Measurements from ENCODE around the gene OR5V1.
"Not testable (repeated sequence)": the region's sequence is repeated elsewhere in the genome, so short reads cannot be mapped to it uniquely, and the experiment has no call there.

The OR5V1 gene

DNA sequence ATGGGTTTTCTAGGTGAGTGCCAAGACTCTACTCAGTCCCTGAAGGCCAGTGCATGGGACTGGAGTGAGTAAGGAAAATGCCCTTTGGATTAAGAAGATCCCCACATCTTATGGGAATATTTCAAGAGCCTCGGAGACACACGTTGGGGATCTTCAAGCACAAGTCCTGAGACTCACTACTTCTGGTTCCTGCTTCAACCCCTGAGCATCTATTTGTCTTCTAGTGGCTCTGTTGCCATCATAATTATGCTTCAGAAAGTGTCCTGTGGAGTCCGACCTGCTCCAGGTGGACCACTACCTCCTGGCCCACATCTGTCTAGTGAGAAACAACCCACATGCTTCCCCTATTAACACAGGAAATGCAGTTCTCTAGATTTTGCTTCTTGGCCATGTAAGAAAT, at the start of gene OR5V1:
TSS of gene OR5V1 (minus strand) at position 101 of the 400 bp plus-strand sequence. CDS start 12,670 bp downstream, outside the sequence.
- DNase-seq = no peak

GRCh38 chr6:29414588-29414987, 45.9 kb upstream of the OR5V1 start, which contains the start of gene OR12D1:
OR12D1 (plus strand) TSS chr6:29414928.
- no peak for DNase-seq

DNA sequence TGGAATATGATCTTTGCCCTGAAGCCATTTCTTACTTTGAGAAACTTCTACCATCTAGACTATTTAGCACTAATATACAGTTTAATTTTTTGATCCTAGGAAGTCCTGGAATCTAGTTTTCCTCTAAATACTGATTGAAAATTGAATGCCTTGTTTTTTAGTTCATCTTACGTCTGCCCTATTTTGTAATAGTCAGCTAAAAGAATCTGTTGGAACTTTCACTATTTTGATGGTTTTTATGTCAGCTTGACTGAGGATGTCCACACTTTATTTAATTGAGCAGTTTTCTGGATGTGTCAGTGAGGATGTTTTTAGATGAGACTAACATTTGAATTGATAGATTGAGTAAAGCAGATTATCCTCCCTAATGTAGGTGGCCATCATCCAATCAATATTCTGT, 35.1 kb upstream of the OR5V1 start:
- DNase-seq = no peak

DNA sequence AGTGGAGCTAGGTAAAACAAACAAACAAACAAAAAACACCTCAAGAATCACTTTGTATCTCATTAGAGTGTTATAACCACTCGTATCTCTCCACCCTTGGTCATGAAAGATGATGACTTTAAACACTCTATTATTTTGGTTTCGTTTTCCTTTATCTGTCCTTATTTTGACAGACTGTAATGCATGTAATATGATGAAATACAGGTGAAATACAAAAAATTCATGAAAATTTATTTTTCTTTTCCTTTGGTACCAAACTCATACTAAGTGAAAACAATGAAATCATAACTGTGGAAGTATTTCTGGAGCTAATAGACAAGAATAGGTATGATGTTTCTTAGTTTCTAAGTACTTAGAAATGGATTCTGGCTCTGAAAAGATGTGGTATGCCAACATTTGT, 30.9 kb upstream of the OR5V1 start:
- no peak for DNase-seq

GRCh38 chr6:29395331-29395730, 26.7 kb upstream of the OR5V1 start, which contains the start of gene OR12D2:
OR12D2 (plus strand) TSS chr6:29395631; CDS start chr6:29396700, 1,069 bp downstream.
- DNase-seq = no peak

DNA sequence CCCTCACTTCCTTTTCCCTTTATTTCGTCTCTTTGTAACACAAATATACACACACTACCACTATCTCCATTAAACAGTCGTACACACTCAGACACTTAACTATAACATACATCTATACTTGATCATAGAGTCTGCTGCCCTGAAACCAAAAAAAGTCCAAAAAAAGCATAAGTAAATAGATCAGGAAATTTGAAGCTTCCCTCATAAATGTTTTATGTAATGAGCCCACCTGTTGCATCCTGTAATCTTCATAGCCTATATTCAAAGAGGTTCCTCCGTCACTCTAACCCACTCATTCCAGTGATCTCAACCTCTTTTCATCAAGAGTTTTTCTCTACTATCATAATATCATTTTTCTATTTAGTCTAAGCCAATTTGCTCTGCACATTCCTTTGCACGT, 19.9 kb upstream of the OR5V1 start:
- no peak for DNase-seq

DNA sequence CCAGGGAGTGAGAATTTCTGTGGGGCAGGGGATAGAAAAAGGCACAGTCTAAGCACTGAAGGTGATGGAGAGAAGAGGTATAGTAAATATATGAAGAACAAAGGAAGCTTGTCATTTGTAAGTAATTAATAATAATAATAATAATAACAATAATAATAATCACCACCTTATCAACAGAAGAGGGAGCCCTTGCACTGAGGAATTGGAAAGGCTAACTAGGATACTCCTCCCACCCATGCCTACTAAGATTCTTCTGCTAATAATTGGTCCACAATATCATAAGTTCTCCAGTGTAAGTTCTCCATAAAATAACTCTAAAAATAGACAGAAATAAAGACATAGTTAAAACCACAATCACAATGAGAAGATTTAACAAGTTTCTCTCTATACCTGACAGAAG, 7.3 kb upstream of the OR5V1 start:
- DNase-seq = no peak

- DNase-seq = no peak
Observed at GRCh38 chr6:29375191-29375590, 6.5 kb upstream of the OR5V1 start, which contains the start of gene OR12D3. OR12D3 (minus strand) TSS chr6:29375291; CDS start chr6:29375287, 4 bp downstream.

DNA sequence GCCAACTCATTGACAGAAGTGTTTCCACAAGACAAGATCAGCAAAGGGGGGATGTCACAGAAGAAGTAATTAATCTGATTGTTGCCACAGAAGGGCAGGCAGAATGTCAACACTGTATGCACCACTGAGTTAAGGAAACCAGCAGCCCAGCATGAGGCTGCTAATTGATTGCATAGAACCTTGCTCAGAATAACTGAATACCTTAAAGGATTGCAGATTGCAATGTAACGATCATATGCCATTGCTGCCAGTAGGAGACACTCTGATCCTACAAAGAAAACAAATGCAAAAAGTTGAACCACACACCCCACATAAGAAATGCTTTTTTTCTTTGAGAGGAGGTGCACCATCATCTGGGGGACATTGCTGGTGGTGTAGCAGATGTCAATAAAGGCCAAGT, 13.1 kb downstream of the OR5V1 start:
- no peak for DNase-seq

- DNase-seq = no peak
Observed at GRCh38 chr6:29354980-29355379, 13.7 kb downstream of the OR5V1 start.

DNA sequence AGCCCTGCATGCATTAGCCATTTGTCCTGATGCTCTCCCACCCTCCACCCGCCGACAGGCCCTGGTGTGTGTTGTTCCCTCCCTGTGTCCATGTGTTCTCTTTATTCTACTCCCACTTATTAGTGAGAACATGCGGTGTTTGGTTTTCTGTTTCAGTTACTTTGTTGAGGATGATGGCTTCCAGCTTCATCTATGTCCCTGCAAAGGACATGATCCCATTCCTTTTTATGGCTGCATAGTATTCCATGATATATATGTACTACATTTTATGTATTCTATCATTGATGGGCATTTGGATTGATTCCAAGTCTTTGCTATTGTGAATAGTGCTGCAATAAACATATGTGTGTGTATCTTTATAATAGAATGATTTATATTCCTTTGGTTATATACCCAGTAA, 19.3 kb downstream of the OR5V1 start:
- DNase-seq = not testable (repeated sequence)

GRCh38 chr6:29345380-29345779, 23.3 kb downstream of the OR5V1 start:
- no peak for DNase-seq

DNA sequence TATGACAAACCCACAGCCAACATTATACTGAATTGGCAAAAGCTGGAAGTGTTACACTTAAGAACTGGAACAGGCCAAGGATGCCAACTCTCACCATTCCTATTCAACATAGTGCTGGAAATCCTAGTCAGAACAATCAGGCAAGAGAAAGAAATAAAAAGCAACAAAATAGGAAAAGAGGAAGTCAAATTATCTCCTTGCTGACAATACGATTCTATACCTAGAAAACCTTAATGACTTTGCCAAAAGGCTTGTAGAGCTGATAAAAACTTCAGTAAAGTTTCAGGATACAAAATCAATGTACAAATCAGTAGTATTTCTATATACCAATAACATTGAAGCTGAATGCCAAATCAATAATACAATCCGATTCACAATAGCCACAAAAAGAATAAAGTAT, 32.4 kb downstream of the OR5V1 start:
- DNase-seq = no peak

DNA sequence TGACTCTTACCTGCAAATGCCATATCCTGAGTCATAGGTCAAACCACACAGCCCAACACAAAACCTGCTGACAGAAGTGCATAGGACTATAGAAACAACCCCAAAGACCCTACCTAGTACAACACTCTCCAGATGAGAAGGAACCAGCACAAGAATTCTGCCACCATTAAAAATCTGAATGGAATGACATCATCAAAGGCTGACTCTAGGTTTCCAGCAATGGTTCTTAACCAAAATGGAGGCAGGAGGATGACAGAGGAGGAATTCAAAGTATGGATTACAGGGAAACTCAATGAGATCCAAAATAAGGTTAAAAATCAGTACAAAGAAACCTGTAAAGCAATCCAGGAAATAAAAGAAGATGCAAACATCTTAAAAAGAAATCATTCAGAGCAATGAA, 36.0 kb downstream of the OR5V1 start:
- DNase-seq = no peak

GRCh38 chr6:29325777-29326176, 42.9 kb downstream of the OR5V1 start:
- no peak for DNase-seq

DNA sequence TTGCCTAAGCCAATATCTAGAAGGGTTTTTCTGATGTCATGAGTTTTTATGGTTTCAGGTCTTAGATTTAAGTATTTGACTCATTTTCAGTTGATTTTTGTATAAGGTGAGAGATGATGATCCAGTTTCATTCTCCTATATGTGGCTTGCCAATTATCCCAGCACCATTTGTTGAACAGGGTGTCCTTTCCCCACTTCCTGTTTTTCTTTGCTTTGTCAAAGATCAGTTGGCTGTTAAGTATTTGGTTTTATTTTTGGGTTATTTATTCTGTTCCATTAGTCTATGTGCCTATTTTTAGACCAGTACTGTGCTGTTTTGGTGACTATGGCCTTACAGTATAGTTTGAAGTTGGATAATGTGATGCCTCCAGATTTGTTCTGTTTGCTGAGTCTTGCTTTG, 45.3 kb downstream of the OR5V1 start:
- not testable (repeated sequence) for DNase-seq

DNA sequence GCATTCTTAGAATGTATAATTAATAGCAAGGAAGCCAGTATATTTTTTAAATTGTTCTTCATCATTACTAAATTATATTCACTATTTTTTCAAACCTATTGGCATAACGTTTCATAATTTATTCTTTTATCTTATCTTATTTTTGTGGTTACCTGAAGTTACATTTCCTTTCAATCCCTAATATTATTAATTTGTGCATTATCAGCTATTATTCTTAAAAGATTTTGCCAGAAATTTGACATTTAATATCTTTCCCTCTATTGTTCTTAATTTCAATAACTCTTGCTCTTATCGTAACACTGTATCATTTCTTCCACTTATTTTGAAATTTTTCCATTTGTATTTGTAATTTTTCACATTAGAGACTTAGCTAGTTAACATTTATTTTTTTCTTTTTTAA, 48.7 kb downstream of the OR5V1 start:
- no peak for DNase-seq

All from stimulated activated CD4-positive, alpha-beta T cell treated with anti-CD3 and anti-CD28 coated beads, Interleukin-2, amount 100 ng/mL, for 48 hours (primary cell).